Panc1 (cell line): ENCODE measurements around the gene ZACN. TPM values are rescaled to one million over a fixed set of nuclear protein-coding genes. Genes with fewer than 3 reads are reported as not detected.

Experiments
- ATAC-seq: fragments of 200-7000 bp; cut with Tn5 transposase; 2 replicates; pipeline ENCODE4 v1.9.1; 2020; ENCODE audit warnings: mild to moderate bottlenecking, moderate library complexity
- BruUV-seq: library from RNA; stranded (reverse); fragments of 400-500 nt; replicated peaks from 2 replicates; lab custom pipeline; 2021; lab: Mats Ljungman, UMichigan
- CTCF ChIA-PET: fragments of 300-600 bp; sonication (Branson Sonifier 250); formaldehyde crosslinking; loops from one replicate; lab custom pipeline; 2022; ENCODE audit warnings: antibody characterized with exemption; lab: Charles Lee
- POLR2A ChIA-PET: fragments of 300-600 bp; sonication (Branson Sonifier 250); formaldehyde crosslinking; loops from one replicate; lab custom pipeline; 2022; ENCODE audit warnings: antibody characterized with exemption; lab: Charles Lee
- DNase-seq: peaks from one replicate; pipeline ENCODE4 v3.0.0-alpha.2; 2010; ENCODE audit warnings: low read depth, low spot score
- H3K27ac ChIP-seq: 2 replicates; pipeline ENCODE4 v1.5.1; 2011; ENCODE audit warnings: mild to moderate bottlenecking, low read length, inconsistent platforms
- H3K27me3 ChIP-seq: fragments of 200-500 bp; sonication (Bioruptor generic); 2 replicates; pipeline ENCODE4 v1.6.0; 2014; ENCODE audit warnings: low read length, inconsistent platforms; ENCODE audit not compliant: control insufficient read depth, insufficient read depth
- H3K36me3 ChIP-seq: fragments of 200-500 bp; sonication (Bioruptor generic); 2 replicates; pipeline ENCODE4 v1.5.1; 2014; ENCODE audit warnings: inconsistent platforms, mild to moderate bottlenecking, low read length, moderate library complexity; ENCODE audit not compliant: control insufficient read depth, insufficient read depth
- H3K4me1 ChIP-seq: 2 replicates; pipeline ENCODE4 v1.5.1; 2011; ENCODE audit warnings: inconsistent platforms, mild to moderate bottlenecking, low read length, moderate library complexity; ENCODE audit not compliant: control insufficient read depth, insufficient read depth
- H3K4me3 ChIP-seq, 2 experiments: 2 replicates each; pipeline ENCODE4 v1.5.1; 2011 to 2012; ENCODE audit warnings: low read depth in 2 of 2, low read length in 2 of 2, mild to moderate bottlenecking in 2 of 2, inconsistent platforms in 1 of 2, moderate library complexity in 1 of 2
- H3K9me3 ChIP-seq: fragments of 200-500 bp; sonication (Bioruptor generic); 2 replicates; pipeline ENCODE4 v1.5.1; 2014; ENCODE audit warnings: low read depth, mild to moderate bottlenecking, inconsistent platforms, low read length, moderate library complexity; ENCODE audit not compliant: control insufficient read depth, insufficient read depth
- CTCF ChIP-seq: fragments of 450-650 bp; IDR thresholded peaks from 2 replicates; pipeline ENCODE4 v1.5.1; 2017; ENCODE audit warnings: mild to moderate bottlenecking
- POLR2AphosphoS5 ChIP-seq: IDR thresholded peaks from 2 replicates; pipeline ENCODE4 v1.6.1; 2012; ENCODE audit warnings: mild to moderate bottlenecking, low read depth, low read length, moderate library complexity
- SIN3A ChIP-seq: IDR thresholded peaks from 2 replicates; pipeline ENCODE4 v1.6.1; 2012; ENCODE audit warnings: low read depth, mild to moderate bottlenecking, low read length, moderate library complexity, borderline replicate concordance; ENCODE audit not compliant: insufficient read depth
- TCF7L2 ChIP-seq: IDR thresholded peaks from 2 replicates; pipeline ENCODE4 v1.6.1; 2011; ENCODE audit warnings: mild to moderate bottlenecking, low read depth, low read length, inconsistent platforms
- in situ Hi-C: cut with HindIII; loops from 2 replicates; pipeline ENCODE4 v1.10.0; 2016; ENCODE audit warnings: low sequenced_read_pairs, low pct_unique_long_range_greater_than_20kb
- intact Hi-C: fragments of 100-400 bp; cut with micrococcal nuclease; formaldehyde crosslinking; loops from one replicate; pipeline ENCODE4 v1.10.0; 2022; ENCODE audit not compliant: unreplicated experiment
- total RNA-seq: library from RNA; stranded (reverse); gene quantifications from one replicate; pipeline ENCODE4 v1.2.1, GENCODE V29; 2021; ENCODE audit not compliant: unreplicated experiment
- TF ChIP-seq, protein P1 (sequence below), 2 experiments: IDR thresholded peaks; 2 replicates each; pipeline ENCODE4 v1.6.1; 2011 to 2012; ENCODE audit warnings: low read depth in 2 of 2, control low read depth in 1 of 2, low read length in 1 of 2, mild to moderate bottlenecking in 1 of 2, moderate library complexity in 1 of 2; ENCODE audit not compliant: insufficient read depth in 1 of 2

Gene ZACN
- total RNA-seq, 1 experiment from 2014 or later: not detected

GRCh38 chr17:76032780-76033108, 46.2 kb upstream of the ZACN start:
- POLR2A ChIA-PET: interaction anchor here (0.6 kb wide), 1 partner anchor 21 kb away, joined by 3 read pairs; no protein-coding TSS in a partner anchor
- no peak for DNase-seq
- no peak overlapping the region for H3K4me3 ChIP-seq
- H3K4me1 ChIP-seq: peaks cover 22% of the 10 kb centered on the region
- no TSS peak for BruUV-seq
- no peaks in the 10 kb centered on the region for H3K36me3 ChIP-seq
- CTCF ChIA-PET: no interaction called here
- no peaks in the 10 kb centered on the region for H3K9me3 ChIP-seq
- H3K27ac ChIP-seq: no peak overlapping the region
- intact Hi-C loops: no loop called here
- no peak for ATAC-seq
- no peaks in the 10 kb centered on the region for H3K27me3 ChIP-seq
- in situ Hi-C loops: no loop called here
- TF ChIP-seq, protein P1, sequence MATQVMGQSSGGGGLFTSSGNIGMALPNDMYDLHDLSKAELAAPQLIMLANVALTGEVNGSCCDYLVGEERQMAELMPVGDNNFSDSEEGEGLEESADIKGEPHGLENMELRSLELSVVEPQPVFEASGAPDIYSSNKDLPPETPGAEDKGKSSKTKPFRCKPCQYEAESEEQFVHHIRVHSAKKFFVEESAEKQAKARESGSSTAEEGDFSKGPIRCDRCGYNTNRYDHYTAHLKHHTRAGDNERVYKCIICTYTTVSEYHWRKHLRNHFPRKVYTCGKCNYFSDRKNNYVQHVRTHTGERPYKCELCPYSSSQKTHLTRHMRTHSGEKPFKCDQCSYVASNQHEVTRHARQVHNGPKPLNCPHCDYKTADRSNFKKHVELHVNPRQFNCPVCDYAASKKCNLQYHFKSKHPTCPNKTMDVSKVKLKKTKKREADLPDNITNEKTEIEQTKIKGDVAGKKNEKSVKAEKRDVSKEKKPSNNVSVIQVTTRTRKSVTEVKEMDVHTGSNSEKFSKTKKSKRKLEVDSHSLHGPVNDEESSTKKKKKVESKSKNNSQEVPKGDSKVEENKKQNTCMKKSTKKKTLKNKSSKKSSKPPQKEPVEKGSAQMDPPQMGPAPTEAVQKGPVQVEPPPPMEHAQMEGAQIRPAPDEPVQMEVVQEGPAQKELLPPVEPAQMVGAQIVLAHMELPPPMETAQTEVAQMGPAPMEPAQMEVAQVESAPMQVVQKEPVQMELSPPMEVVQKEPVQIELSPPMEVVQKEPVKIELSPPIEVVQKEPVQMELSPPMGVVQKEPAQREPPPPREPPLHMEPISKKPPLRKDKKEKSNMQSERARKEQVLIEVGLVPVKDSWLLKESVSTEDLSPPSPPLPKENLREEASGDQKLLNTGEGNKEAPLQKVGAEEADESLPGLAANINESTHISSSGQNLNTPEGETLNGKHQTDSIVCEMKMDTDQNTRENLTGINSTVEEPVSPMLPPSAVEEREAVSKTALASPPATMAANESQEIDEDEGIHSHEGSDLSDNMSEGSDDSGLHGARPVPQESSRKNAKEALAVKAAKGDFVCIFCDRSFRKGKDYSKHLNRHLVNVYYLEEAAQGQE (IDR thresholded peaks at IDR 0.05; ENCODE audit: insufficient read depth in 1 of 2, low read depth in 2 of 2, low read length in 1 of 2): no peak

GRCh38 chr17:76033139-76033538, 45.8 kb upstream of the ZACN start:
- TF ChIP-seq, protein P1 (IDR thresholded peaks at IDR 0.05; ENCODE audit: insufficient read depth in 1 of 2, low read depth in 2 of 2, low read length in 1 of 2): no peak
- TF ChIP-seq TCF7L2 (no peak), CTCF (no peak), SIN3A (no peak), POLR2AphosphoS5 (no peak)
- in situ Hi-C loops (no loop called here), intact Hi-C loops (no loop called here)
- no peaks in the 10 kb centered on the region for H3K9me3 ChIP-seq
- no peak overlapping the region for H3K27ac ChIP-seq
- ATAC-seq (no peak), DNase-seq (no peak)
- H3K4me1 ChIP-seq: peaks cover 19% of the 10 kb centered on the region
- no peaks in the 10 kb centered on the region for H3K36me3 ChIP-seq
- no peaks in the 10 kb centered on the region for H3K27me3 ChIP-seq
- no peak overlapping the region for H3K4me3 ChIP-seq
- CTCF ChIA-PET: interaction anchor here (0.6 to 1.2 kb wide), 2 partner anchors 35 to 145 kb away, joined by 3 to 4 read pairs; no protein-coding TSS in a partner anchor
- BruUV-seq: no TSS peak
- POLR2A ChIA-PET: no interaction called here
